Activated T-cell treated with anti-CD3 and anti-CD28 coated beads for 4 hours (primary cell): ENCODE measurements around the gene SEMA5A.

Experiments
- DNase-seq: peaks from one replicate; pipeline ENCODE4 v3.0.0-alpha.2; 2020

Gene SEMA5A

DNA sequence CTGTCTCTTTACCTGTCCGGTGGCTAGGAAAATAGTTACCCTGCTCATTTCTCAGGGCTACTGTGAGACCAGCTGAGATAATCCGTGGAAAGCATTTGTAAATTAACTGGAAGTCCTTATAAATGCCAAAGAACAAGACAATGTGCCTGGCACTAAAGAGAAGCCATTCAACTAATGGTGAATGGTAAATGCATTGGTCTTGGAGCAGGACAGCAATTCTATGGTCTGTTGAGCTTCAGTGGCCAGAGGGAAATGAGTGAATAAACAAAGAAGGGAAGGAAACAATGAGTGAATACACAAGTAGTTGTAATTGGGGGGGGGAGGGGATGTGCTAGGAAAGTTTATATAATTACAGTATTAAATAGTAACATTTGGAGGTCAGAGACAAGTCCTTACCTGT, 353.6 kb downstream of the SEMA5A start:
- DNase-seq: no peak

DNA sequence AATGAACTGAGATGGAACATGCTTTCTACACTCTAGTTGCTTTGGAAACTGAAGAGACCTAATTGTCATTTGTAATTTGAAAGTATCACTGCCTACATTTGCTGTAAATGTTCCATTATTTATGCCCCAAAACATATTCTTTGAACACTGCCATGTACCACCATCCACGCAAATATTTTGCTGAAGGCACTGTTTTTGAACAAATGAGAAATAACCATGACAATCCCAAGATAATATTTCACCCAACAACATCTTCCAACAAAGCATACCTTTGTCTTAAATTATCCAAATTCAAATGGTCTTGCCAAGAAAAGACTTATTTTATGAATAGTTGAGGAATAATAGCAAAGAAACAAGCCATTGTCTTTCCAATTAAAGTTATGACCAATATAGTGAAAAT, 356.2 kb downstream of the SEMA5A start:
- no peak for DNase-seq

DNA sequence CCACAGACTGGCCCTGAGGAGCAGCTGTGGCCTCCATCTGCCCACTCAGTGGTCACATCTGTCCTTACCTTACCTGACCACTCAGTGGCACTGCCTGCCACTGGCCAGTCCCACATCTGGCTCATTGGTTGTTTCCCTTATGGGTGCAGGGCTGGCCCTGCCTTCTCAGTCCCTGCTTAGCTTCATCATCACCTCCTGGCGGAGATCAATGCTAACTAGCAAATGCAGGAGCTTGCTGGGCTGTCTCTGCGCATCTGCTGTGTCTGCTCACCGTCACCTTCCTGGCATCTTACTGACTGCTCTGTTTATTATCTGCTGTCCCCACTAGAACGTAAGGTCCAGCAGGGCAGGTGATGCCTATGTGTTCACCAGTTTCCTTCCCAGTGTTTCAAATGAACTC, 356.9 kb downstream of the SEMA5A start:
- DNase-seq: no peak

DNA sequence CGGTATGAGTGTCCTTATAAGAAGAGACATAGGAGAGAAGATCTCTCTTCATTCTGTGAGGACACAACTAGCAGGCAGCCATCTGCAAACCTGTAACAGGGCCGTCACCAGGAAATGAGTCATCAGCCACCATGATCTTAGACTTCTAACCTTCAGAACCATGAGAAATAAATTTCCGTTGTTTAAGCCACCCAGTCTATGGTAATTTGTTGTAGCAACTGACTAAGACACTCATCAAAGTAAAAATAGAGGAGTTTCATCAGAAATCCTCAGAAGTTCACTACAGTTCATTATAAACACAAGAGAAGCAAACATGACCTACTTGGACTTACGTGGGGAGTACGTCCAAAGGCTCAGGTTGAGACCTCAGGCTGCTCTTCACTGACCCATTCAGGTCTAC, 357.7 kb downstream of the SEMA5A start:
- no peak for DNase-seq

DNA sequence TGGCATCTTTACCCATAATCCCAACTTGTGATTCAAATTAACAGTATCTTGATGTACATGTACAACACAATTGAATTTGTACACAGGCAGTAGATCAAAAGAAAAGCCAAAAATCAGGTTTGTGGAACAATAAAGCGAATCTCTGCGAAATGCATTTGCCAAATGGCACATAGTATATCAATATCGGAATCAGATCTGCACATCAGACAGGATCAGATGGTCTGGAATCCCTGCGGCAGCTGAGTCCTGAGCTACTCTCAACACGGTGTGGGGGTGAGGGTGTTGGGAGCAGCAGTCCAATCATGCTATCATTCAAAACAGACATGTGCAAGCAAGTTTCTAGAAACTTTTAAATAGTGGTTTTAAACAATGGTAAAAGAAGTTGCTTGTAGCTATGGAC, 358.3 kb downstream of the SEMA5A start:
- no peak for DNase-seq

DNA sequence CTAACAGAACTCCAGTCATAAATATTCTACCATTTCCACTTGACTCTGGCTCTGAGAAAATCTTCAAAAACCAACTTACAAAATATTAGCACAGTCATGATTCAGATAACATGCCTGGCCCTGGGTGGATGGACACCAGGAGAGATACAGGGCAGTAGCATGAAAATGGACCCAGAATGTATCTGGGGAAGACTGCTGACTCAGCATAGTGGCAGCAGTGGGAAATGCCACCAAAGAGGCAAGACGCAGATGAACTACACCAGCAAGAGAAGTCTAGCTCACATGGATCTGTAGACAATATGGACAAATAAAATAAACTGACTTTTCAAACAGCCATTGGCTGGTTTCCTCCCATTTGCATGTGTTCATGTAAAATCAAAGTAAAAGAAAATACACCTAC, 359.8 kb downstream of the SEMA5A start:
- DNase-seq: no peak

DNA sequence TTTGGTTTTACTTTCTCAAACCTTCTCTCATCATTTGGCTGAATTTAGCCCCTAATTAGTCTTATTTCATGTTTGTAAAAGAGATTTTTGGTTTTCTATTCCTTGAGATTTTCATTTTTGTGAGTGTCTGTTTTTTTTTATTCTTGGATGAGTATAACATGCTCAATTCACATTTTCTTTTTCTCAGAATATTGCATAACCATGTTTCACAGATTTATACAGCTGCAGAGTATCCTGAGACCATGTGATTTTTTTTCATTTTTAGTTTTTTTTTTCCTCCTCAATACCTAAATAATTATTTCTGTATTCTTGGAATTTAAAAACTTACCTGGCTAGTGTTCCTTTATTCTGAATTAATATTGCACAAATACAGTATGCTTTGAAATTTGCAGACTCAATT, 361.9 kb downstream of the SEMA5A start:
- no peak for DNase-seq

DNA sequence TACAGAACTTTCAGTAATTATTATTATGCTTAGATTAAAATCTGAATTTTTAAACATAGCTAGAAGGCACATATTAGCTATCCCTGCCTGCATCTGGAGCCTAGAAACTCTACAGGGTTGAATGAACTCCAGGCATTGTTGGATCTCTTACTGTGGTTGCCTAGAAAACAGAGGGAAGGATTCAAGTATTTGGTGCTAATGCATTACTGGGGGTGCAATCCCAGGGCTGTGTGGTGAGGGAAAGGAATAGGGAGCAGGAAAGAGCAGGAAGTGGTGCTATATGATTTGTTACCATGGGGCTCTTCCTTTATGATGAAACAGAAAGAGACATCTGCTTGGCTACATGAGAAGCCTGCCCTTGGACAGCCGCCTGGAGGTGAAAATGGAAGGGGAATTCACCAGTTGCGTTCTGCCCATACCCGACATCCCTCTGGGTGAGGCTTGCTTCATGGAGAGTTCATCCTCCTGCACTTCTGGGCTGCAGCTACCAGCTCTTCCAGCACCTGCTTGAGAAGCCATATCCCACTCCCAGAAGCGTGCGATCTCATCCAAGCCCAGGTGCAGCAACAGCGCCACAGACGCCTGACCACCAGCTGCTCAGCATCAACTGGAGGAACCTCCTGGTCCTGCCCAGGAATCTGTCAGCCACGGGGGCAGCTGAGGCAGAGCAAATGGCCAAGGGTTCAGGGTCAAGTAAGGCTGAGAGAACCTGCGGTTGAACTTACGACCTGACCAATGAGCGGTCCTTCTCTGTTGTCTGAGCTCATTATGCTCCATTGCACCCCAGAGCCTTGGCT, 362.8 kb downstream of the SEMA5A start:
- DNase-seq: no peak

DNA sequence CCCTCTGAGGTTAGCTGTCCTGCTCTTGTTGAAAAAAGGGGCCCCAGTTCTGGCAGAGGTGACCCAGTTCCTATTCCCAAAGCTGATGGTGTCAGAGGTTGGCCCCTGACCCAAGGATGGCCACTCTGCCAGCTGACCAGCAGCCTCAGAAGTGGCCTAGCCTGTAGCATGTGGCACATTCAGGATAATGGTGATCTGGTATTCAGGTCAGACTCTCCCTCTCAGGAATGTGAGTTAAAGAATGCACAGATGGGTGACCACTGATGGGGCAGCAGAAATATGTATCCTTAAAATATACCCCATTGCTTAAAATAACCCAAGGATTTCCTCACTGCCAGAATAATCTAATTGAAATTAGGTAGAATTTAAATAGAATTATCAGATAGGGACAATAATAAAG, 369.2 kb downstream of the SEMA5A start:
- no peak for DNase-seq

DNA sequence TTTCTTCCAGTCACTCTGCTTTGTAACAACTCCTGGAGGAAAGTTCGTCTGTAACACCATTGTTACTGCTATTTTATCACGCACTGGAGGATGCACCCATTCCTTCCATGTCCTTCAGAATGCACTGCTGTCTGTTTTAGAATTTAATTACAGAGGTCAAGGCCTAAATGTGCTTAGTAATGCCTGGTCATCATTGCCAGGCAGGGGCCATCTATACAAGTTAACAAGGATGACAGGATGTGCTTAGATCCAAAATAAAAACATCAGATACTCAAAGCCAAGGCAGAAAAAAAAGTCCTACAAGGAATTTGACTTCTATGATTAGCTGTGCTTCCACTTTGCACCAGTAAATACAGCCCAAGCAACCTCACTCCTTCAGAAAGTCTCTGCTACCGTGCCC, 371.4 kb downstream of the SEMA5A start:
- no peak for DNase-seq

DNA sequence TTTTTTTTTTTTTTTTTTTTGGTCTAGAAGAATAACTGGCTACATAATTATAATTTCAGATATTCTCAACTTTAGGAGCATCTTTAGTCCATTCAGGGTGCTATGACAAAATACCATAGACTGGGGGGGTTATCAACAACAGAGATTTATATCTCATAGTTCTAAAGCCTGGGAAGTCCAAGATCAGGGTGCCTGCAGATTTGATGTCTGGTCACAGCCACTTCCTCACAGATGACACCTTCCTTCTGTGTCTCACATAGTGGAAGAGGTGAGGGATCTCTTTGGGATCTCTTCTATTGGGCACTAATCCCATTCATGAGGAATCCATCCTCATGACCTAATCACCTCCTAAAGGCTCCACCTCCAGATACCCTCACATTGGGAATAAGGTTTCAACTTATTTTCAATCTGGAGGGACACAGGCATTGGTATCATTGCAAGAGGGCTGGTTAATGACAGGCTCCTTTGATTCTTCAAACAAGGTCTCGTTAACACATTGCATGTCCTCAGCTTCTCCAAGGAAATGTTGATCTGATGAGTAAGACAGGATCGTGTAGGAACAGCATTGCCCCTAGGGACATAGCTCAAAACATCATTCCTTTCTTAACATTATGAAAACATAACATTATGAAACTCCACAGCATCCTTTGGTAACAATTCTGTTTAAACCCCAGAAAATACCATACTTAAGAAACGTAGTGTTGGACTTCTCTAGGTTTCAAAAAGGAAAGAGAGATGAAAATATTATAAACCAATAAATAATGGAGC, 372.4 kb downstream of the SEMA5A start:
- no peak for DNase-seq

DNA sequence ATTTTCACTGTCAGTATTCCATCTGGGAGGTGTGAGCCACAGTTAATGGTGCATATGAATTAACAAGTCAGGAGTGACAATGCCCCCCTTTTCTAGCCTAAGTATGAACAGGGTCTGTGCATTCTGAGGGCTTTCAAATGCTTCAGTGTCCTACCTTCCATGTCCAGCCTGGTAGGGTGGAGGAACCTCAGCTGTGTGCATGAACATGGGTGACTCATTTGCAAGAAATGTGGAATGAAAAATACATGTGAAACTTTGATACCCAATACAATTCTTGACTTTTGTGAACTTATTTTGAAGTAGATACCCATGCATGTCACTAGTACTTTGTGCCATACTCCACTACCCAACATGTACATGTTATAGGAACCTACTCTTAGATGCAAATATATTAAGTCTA, 375.8 kb downstream of the SEMA5A start:
- no peak for DNase-seq

DNA sequence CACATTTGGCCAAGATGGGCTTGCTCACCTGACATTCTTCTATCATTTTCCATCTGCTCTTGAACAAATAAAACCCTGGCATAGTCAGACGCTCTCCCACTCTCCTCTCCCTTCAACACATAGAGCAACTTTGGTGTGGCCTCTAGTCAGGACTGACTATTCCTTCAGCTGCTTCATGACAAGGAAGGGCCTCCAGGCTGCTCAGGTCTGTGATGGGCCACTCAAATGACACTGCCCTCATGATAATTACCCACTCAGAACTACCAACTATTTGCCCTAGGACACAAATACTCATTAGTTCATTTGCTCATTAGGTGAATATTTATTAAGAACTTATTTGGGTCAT, 376.3 kb downstream of the SEMA5A start:
- no peak for DNase-seq

DNA sequence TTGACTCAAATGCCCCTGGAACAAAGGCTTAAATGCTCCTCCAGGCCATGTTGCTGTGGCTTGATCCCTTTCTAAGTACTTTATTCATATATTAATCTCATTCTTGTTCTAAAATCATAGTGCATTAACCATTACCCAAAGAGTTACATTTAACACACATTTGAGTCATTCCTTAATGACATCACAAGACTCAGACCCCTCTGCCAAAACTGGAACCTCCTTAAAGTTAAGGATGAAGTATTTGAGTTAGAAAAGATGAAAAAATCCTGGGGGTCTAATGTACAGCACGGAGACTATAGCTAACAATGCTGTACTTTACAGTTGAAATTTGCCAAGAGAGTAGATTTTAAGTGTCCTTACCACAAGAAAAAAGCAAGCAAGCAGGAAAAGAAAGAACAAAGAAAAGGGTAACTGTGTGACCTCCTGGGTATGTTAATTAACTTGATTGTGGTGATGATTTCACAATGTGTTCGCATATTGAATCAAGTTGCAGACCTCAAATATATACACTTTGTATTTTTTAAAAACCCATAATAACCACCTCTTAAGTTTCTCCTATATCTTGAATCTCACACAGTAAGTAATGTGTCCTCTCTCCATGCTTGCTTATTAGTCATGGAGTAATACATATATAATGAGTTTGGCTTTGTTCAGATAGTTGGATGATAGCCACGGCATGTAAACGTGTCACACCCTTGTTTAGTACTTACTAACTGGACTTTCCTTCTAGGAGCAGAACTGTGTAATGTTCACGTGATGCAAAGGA, 376.9 kb downstream of the SEMA5A start:
- no peak for DNase-seq

DNA sequence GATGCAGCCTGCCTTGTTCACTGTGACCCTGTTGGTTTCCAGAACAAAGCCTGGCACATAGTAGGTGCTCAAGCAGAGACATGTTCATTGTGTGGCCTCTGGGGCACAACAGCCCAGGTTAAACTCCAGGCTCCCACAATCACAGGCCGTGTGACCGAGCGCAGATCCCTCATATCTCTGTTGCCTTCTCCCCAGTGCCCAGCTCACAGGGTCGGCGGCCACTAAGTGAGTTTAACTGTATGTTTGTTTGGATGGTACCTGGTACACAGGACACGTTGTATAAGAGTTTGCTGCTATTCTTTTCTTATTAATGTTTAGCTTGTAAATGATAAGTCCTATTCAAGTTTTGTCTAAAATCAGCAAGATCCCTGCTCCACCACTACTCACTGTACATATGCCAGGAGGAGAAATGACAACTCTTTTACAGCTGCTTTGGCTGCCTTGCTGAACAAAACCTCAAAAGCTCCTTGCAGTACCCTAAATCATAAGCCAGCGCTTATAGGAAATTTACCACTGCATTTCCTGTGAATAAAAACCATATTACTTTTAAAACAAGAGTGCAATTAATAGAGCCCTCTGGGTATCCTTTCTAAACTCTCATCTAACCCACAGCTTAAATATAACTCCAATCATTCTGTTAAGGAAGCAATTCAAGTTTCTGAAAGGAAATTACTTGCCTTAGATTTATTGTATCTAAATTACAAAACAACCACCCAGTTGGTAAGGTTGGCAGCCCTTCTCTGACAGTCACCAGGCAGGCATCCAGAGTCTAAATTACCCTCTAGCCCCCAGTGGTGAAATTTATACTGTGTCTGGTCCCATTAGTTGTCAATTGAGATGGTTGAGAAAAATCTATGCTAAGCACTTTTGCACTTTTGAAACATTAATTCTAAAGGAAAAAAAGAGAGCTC, 379.4 kb downstream of the SEMA5A start:
- DNase-seq: no peak

DNA sequence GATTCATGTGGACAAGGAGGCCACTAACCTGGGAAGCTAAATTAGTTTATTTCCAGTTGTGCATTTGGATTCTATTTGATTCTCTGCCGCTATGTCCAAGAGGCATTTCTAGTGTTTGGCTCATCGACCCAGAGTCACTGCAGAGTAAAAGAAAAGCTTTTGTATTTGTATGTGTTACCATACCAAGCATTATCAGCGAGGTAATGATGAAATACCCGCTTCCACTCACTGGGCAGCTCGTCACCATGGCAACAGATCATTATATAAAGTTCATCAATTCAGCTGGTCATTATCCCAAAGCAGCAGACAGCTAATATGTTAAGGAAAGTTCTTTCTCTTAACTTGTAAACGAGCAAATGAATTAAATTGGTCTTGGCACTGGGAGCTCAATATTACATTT, 380.3 kb downstream of the SEMA5A start:
- DNase-seq: no peak

DNA sequence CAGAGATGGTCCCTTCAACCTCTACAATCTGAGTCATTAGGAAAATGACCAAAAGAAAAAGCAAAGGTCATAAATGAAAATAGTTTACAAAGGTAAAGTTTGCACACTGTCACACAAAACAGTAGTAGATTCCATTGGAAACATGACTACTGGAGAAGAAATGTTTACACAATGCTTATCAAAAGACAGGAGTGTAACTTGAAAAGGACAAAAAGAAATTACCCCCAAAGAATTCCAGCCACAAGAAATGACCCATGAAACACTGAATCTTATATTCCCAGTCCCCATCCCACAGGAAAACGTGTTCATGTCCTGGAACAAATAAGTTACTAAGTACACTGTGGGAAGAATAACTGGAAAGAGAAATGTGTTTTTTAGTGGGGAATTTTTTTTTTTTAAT, 385.1 kb downstream of the SEMA5A start:
- no peak for DNase-seq

DNA sequence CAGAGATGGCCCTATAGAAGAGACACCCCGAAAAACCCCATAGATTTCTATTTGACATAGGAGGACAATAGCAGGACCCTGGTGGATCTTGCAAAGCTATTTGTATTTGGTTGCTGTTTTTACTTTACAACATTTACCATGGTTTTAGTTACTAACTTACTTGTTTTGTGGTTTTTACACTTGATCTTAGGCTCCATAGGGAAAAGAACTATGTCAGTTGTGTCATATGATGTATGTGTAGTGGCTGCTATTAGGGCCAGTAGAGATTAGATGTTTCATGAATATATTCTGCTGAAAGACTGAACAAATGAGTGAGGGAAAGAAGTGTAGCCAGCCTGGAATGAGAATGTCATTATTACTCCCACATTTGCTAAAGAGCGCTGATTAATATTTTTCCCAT, 388.1 kb downstream of the SEMA5A start:
- no peak for DNase-seq

DNA sequence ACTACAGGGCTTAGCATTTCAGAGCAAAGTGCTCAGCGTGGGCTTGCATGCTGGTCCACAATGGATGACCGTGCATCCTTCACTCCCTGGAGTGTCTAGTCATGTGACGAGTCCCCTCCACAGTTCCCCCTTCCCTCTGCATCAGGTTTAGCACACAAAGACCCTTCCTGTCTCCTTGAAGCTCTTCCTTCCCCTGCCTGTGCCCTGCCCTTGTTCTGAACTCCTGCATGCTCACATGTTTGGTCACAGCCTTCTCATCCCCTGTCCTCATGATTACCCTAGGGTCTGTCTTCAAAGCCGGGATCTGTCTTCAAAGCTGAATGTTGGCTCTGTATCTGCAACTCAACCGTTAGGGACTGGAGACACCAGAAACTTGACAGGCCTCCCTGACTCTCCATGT, 388.9 kb downstream of the SEMA5A start:
- no peak for DNase-seq

DNA sequence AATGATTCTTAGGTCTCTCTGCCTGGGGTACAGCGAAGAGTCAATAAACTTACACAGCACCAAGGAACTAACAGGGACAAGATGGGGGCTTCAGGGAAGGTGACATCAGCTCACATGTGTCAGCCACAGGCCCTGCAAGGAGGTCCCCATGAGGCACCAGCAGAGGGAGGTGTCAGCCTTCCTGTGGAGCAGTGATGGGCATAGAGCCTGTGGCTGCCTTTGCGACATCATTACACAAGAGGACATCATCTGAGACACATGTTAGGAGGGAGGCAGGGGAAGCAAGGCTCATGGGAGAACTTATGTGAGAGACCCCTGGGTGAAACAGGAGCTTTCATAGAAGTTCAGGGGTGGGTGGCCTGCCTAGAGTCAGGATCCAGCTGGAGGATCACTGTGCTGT, 389.6 kb downstream of the SEMA5A start:
- DNase-seq: no peak

DNA sequence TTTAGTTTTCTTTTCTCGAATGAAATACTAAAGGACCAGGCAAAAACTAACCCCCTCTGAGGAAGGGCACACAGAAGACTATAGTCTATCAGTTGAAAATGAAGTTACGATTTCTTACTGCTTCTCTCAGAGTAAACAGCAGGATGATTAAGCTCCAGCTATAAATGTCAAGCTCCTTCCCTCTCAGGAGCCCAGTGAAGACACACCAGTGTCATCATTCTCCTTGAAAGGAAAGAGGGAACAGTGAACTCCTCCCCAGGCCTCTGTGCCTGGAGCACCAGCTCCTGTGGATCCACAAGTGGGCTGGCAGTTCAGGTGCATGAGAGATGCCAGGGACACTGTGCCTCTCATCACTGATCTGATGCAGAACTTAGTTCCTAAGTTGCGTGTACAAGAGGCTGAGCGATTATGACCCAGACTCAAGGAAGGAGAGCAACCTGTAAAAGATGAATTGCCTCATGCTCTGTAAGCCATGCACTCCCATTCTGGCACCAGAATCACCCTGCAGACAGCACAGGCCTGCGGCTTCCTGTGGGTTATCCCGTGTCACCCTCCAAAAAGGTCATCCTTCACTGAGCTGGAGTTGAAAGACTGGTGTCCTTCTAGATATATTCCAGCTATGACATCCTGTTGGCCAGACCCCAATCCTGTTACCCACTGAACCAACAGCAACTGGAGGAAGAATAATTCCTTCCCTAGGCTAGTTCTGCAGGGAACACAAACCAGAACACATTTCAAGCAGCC, 394.0 kb downstream of the SEMA5A start:
- DNase-seq: no peak

DNA sequence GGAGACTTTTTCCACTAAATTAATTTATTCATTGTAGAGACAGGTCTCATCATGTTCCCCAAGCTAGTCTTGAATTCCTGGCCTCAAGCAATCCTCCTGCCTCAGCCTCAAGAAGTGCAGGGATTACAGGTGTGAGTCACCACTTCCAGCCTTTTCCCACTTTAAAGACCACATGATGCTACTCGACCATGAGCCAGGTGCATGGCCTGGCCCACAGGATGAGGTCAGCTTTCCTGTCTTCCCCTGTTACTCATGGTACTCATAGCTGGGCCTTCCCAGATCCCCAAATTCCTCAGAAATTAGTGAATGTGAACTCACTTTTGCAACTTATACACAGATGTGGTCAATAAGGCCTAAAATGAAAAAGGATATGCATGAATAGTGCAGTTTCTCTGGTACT, 395.9 kb downstream of the SEMA5A start:
- no peak for DNase-seq
